Endodermal cell (in vitro differentiated cells): ENCODE data around the gene BLNK. TPM values are rescaled to one million over a fixed set of nuclear protein-coding genes. Genes with fewer than 3 reads are reported as not detected.

Experiments used
- DNase-seq: peaks from one replicate; pipeline ENCODE4 v3.0.0-alpha.2; 2017
- H3K27ac ChIP-seq: 2 replicates; pipeline ENCODE4 v1.5.1; 2013; ENCODE audit warnings: mild to moderate bottlenecking, low read depth, low read length, moderate library complexity
- H3K27me3 ChIP-seq: 2 replicates; pipeline ENCODE4 v1.6.1; 2013; ENCODE audit warnings: mild to moderate bottlenecking, low read length, moderate library complexity; ENCODE audit not compliant: insufficient read depth, control insufficient read depth, poor library complexity, severe bottlenecking
- H3K36me3 ChIP-seq: 2 replicates; pipeline ENCODE4 v1.7.0; 2013; ENCODE audit warnings: mild to moderate bottlenecking, low read length, moderate library complexity; ENCODE audit not compliant: control insufficient read depth, insufficient read depth
- H3K4me1 ChIP-seq: one replicate; pipeline ENCODE4 v1.7.0; 2013; ENCODE audit warnings: low read length; ENCODE audit not compliant: control insufficient read depth, insufficient read depth
- H3K4me3 ChIP-seq: 2 replicates; pipeline ENCODE4 v1.5.1; 2013; ENCODE audit warnings: mild to moderate bottlenecking, low read length, moderate library complexity
- H3K9ac ChIP-seq: 2 replicates; pipeline ENCODE4 v1.6.1; 2013; ENCODE audit warnings: mild to moderate bottlenecking, low read length, moderate library complexity; ENCODE audit not compliant: poor library complexity, severe bottlenecking; ENCODE audit errors: extremely low read depth
- H3K9me3 ChIP-seq: 2 replicates; pipeline ENCODE4 v1.6.1; 2013; ENCODE audit warnings: mild to moderate bottlenecking, low read length, moderate library complexity; ENCODE audit not compliant: control insufficient read depth
- H3K27ac Mint-ChIP-seq: 2 replicates; pipeline ENCODE4 v1.8.0; 2020; ENCODE audit warnings: mixed read lengths
- H3K27me3 Mint-ChIP-seq: 2 replicates; pipeline ENCODE4 v1.8.0; 2021; ENCODE audit warnings: mild to moderate bottlenecking, mixed read lengths; ENCODE audit not compliant: insufficient read depth
- H3K36me3 Mint-ChIP-seq: 2 replicates; pipeline ENCODE4 v1.8.0; 2020; ENCODE audit warnings: low read depth, mixed read lengths
- H3K4me1 Mint-ChIP-seq: 2 replicates; pipeline ENCODE4 v1.8.0; 2020; ENCODE audit warnings: mixed read lengths
- H3K4me3 Mint-ChIP-seq: 2 replicates; pipeline ENCODE4 v1.8.0; 2020; ENCODE audit warnings: mild to moderate bottlenecking, moderate library complexity, mixed read lengths
- H3K9me3 Mint-ChIP-seq: 2 replicates; pipeline ENCODE4 v1.8.0; 2020; ENCODE audit warnings: mild to moderate bottlenecking, mixed read lengths
- WGBS, 2 experiments: methylation state at CpG; one replicate each; pipeline versions ENCODE4 v1.1.5 to v1.1.7; 2013; ENCODE audit warnings: missing lambda C conversion rate in 2 of 2, mixed read lengths in 1 of 2; ENCODE audit not compliant: insufficient coverage in 1 of 2, insufficient read length in 1 of 2; 5-methylcytosine and 5-hydroxymethylcytosine counted together
- long read RNA-seq, 4 experiments: library from polyadenylated mRNA in 2 of 4; library from RNA in 1 of 4; library from capped mRNA in 1 of 4; stranded (forward) in 3 of 4; unstranded in 1 of 4; transcript quantifications; one replicate each; pipeline ENCODE4 v2.0.0, GENCODE V29; 2020 to 2021; ENCODE audit warnings: inconsistent platforms in 1 of 4
- polyA plus RNA-seq, 2 experiments: library from polyadenylated mRNA; stranded (reverse); fragments of 50-300 nt; gene quantifications; one replicate each; pipeline ENCODE4 v1.2.3, GENCODE V29; 2013
- total RNA-seq, 2 donors: library from RNA; stranded (reverse); fragmentation: NEBNext Ultra II Directional in 1 of 2; extraction: Animal tissue kit (Norgen Biotek cat#: 25700) in 1 of 2; gene quantifications; 2 replicates in 1 of 2; 3 replicates in 1 of 2; pipeline ENCODE4 v1.2.1, GENCODE V29; 2021
- TF ChIP-seq, protein P1 (sequence below): fragments of 200-600 bp; sonication (generic); conservative IDR thresholded peaks from 2 replicates; pipeline ENCODE4 v1.5.0; 2021; ENCODE audit warnings: antibody characterized with exemption, mild to moderate bottlenecking

The BLNK gene
- not detected for total RNA-seq
- not detected for polyA plus RNA-seq (2013, experiment 1 of 2)
- polyA plus RNA-seq (2013, experiment 2 of 2): not detected
- long read RNA-seq, experiment 1: 0 reads
- long read RNA-seq, experiment 2: 0 reads
- long read RNA-seq, experiment 3: 0 reads
- long read RNA-seq, experiment 4: 0 reads

GRCh38 chr10:96271016-96271815 lies at the start of gene BLNK:
BLNK (minus strand) TSS chr10:96271569; CDS start chr10:96271398, 171 bp downstream.
- no peaks in the 10 kb centered on the region for H3K9me3 ChIP-seq
- Mint-ChIP-seq H3K4me1 (peaks cover 6% of the 10 kb centered on the region), H3K36me3 (no peaks in the 10 kb centered on the region), H3K27me3 (peaks cover 7% of the 10 kb centered on the region), H3K9me3 (no peaks in the 10 kb centered on the region), H3K4me3 (no peak within 1 kb of the TSS), H3K27ac (no peak within 1 kb of the TSS)
- TF ChIP-seq, protein P1, sequence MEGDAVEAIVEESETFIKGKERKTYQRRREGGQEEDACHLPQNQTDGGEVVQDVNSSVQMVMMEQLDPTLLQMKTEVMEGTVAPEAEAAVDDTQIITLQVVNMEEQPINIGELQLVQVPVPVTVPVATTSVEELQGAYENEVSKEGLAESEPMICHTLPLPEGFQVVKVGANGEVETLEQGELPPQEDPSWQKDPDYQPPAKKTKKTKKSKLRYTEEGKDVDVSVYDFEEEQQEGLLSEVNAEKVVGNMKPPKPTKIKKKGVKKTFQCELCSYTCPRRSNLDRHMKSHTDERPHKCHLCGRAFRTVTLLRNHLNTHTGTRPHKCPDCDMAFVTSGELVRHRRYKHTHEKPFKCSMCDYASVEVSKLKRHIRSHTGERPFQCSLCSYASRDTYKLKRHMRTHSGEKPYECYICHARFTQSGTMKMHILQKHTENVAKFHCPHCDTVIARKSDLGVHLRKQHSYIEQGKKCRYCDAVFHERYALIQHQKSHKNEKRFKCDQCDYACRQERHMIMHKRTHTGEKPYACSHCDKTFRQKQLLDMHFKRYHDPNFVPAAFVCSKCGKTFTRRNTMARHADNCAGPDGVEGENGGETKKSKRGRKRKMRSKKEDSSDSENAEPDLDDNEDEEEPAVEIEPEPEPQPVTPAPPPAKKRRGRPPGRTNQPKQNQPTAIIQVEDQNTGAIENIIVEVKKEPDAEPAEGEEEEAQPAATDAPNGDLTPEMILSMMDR: no peak
- H3K9ac ChIP-seq: no peak within 1 kb of the TSS
- H3K4me1 ChIP-seq: peaks cover 4% of the 10 kb centered on the region
- WGBS, 2 experiments: 91 to 96% methylated on average over 6 of the region's 6 CpGs
- H3K4me3 ChIP-seq: no peak within 1 kb of the TSS
- H3K36me3 ChIP-seq: no peaks in the 10 kb centered on the region
- H3K27ac ChIP-seq: no peak within 1 kb of the TSS
- peaks cover 14% of the 10 kb centered on the region for H3K27me3 ChIP-seq
- DNase-seq: no peak

- Histone ChIP-seq H3K9ac (no peak overlapping the region), H3K36me3 (no peaks in the 10 kb centered on the region), H3K27ac (no peak overlapping the region), H3K27me3 (peaks cover 73% of the 10 kb centered on the region), H3K4me1 (peaks cover 4% of the 10 kb centered on the region), H3K9me3 (no peaks in the 10 kb centered on the region), H3K4me3 (no peak overlapping the region)
- H3K4me3 Mint-ChIP-seq: no peak overlapping the region
- DNase-seq: no peak
- H3K27me3 Mint-ChIP-seq: peaks cover 56% of the 10 kb centered on the region
- peaks cover 15% of the 10 kb centered on the region for H3K4me1 Mint-ChIP-seq
- TF ChIP-seq, protein P1: no peak
- H3K36me3 Mint-ChIP-seq: no peaks in the 10 kb centered on the region
- H3K27ac Mint-ChIP-seq: no peak overlapping the region
- no peaks in the 10 kb centered on the region for H3K9me3 Mint-ChIP-seq
- 63% methylated on average over 2 of the region's 3 CpGs; no CpG with 5 or more reads in 1 of the 2 experiments for WGBS, 2 experiments
These were observed 48.5 kb upstream of the BLNK start for GRCh38 chr10:96319754-96320474.

DNA sequence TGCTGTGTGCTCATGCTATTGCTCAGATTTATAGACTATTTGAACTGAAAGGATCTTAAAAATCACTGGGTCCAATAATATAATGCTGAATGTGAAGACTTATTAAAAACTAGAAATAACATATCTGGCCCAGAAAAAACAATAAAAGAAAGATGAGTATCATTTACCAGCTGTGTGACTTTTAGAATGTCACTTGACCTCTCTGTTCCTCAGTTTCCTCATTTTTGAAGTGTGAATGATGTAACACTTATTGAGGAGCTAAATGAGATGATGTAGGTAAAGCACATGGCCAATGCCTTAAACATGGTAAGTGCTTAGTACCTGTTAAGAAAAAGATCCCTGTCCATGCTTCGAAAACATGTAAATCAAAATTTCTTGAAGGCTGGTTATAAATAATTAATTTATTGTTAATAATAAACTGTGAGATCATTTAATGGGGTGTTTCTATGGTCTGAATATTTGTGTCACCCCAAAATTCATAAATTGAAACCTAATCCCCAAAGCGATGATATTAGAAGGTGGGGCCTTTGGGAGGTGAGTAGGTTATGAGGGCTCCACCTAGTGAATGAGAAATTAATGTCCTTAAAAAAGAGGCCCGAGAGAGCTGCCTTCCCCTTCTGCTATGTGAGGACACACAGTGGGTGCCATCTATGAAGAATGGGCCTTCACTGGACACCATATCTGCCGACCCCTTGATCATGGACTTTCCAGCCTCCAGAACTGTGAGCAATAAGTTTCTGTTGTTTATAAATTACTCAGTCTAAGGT lies 45.9 kb upstream of the BLNK start:
- H3K9me3 Mint-ChIP-seq: no peaks in the 10 kb centered on the region
- Histone ChIP-seq H3K27ac (no peak overlapping the region), H3K4me1 (peaks cover 2% of the 10 kb centered on the region), H3K9me3 (no peaks in the 10 kb centered on the region), H3K4me3 (no peak overlapping the region), H3K36me3 (no peaks in the 10 kb centered on the region), H3K27me3 (peaks cover 47% of the 10 kb centered on the region), H3K9ac (no peak overlapping the region)
- no peak for DNase-seq
- peaks cover 9% of the 10 kb centered on the region for H3K4me1 Mint-ChIP-seq
- no peaks in the 10 kb centered on the region for H3K36me3 Mint-ChIP-seq
- no peak overlapping the region for H3K4me3 Mint-ChIP-seq
- WGBS, 2 experiments: 83 to 100% methylated on average over 1 to 3 of the region's 4 CpGs
- TF ChIP-seq, protein P1: peak; percentile 22
- no peak overlapping the region for H3K27ac Mint-ChIP-seq
- peaks cover 30% of the 10 kb centered on the region for H3K27me3 Mint-ChIP-seq
